Heart left ventricle (tissue), 16 donors: Measurements from ENCODE around the gene GLIPR1L1. TPM values are rescaled to one million over a fixed set of nuclear protein-coding genes. Genes with fewer than 3 reads are reported as not detected.
A peak's percentile ranks its signal among the peaks of the same experiment; 100 is the strongest.

Experiments
- ATAC-seq, 4 donors: fragments of 200-7000 bp; cut with Tn5 transposase; one replicate each; pipeline ENCODE4 v1.9.1; 2020 to 2022; ENCODE audit warnings: moderate library complexity in 4 of 4, mild to moderate bottlenecking in 3 of 4, moderate number of reproducible peaks in 1 of 4
- DNase-seq, 5 donors: peaks; one replicate each; pipeline ENCODE4 v3.0.0-alpha.2; 2020
- H3K27ac ChIP-seq, 12 donors: fragments of 200-600 bp; sonication (generic) in 4 of 12; one replicate each; pipeline versions ENCODE4 v1.5.0 to v1.8.0; 2016 to 2022; ENCODE audit warnings: mild to moderate bottlenecking in 2 of 12
- H3K27me3 ChIP-seq, 9 donors: fragments of 200-600 bp; sonication (generic) in 2 of 9; one replicate each; pipeline versions ENCODE4 v1.5.1 to v1.8.0; 2016 to 2022; ENCODE audit warnings: mild to moderate bottlenecking in 3 of 9
- H3K36me3 ChIP-seq, 9 donors: fragments of 200-600 bp; sonication (generic) in 2 of 9; one replicate each; pipeline versions ENCODE4 v1.5.0 to v1.8.0; 2018 to 2022; ENCODE audit warnings: mild to moderate bottlenecking in 2 of 9
- H3K4me1 ChIP-seq, 12 donors: fragments of 200-600 bp; sonication (generic) in 4 of 12; one replicate each; pipeline versions ENCODE4 v1.5.0 to v1.8.0; 2016 to 2022; ENCODE audit warnings: mild to moderate bottlenecking in 3 of 12
- H3K4me3 ChIP-seq, 12 donors: fragments of 200-600 bp; sonication (generic) in 4 of 12; one replicate each; pipeline versions ENCODE4 v1.5.0 to v1.8.0; 2017 to 2022; ENCODE audit warnings: mild to moderate bottlenecking in 9 of 12, moderate library complexity in 4 of 12
- H3K9me3 ChIP-seq, 12 donors: fragments of 200-600 bp; sonication (generic) in 4 of 12; one replicate each; pipeline versions ENCODE4 v1.5.0 to v1.8.0; 2016 to 2022; ENCODE audit warnings: mild to moderate bottlenecking in 1 of 12
- POLR2A ChIP-seq, 2 donors: fragments of 450-650 bp; IDR thresholded peaks; one replicate each; pipeline ENCODE4 v1.6.1; 2017; ENCODE audit warnings: antibody characterized with exemption in 2 of 2, mild to moderate bottlenecking in 2 of 2, moderate library complexity in 2 of 2
- WGBS, 4 donors: extraction: QIAGEN DNeasy Blood & Tissue Kit in 2 of 4; methylation state at CpG; one replicate each; pipeline versions ENCODE4 v1.1.5 to v1.1.7; 2013 to 2018; 5-methylcytosine and 5-hydroxymethylcytosine counted together
- intact Hi-C, 10 donors: fragments of 100-400 bp; cut with DNase I; formaldehyde crosslinking; loops; one replicate each; pipeline versions ENCODE4 v1.11.1 to v1.14.2; 2022
- polyA plus RNA-seq, 2 donors: library from polyadenylated mRNA; stranded (reverse); fragments of 200-250 nt; gene quantifications; one replicate each; pipeline ENCODE4 v1.2.3, GENCODE V29; 2013
- total RNA-seq, 9 donors: library from RNA; depleted of rRNA in 2 of 9; stranded (reverse); fragments of >200 nt in 2 of 9; fragmentation: NEBNext Ultra II Directional in 3 of 9; extraction: Animal tissue kit (Norgen Biotek cat#: 25700) in 3 of 9; gene quantifications; one replicate each; pipeline versions ENCODE4 v1.1.0 to v1.2.4, GENCODE V29; 2016 to 2023
- TF ChIP-seq, protein P1 (sequence below), 12 donors: fragments of 200-600 bp; sonication (generic) in 4 of 12; IDR thresholded peaks; one replicate each; pipeline versions ENCODE4 v1.5.0 to v1.8.0; 2018 to 2022; ENCODE audit warnings: antibody characterized with exemption in 12 of 12, mild to moderate bottlenecking in 5 of 12
- donor health status: ischemic (EF 13 %, LVEDD 7.1; RV severe dilation, severe dysfunction).
- donor health status: healthy with polysubstance abuse.
- donor health status: DM: no; HTN: yes; CAD: no.
- donor health status: DM: no; HTN: no; CAD: no.
- donor health status: ischemic (EF 25% LVEDD 6.9; RV normal size, moderate dysfunction).
- donor health status: ischemic (EF 25% LVEDD 5.7; RV mildly dilated, moderate dysfunction).
- donor health status: healthy.
- donor health status: DM: yes; HTN: yes; CAD: no.
- donor health status: ischemic (EF 35%, LVEDD 5.7; RV mildly dilated, moderate dysfunction).
- donor health status: nonischemic (EF 11% LVEDD 7.7; RV severe dilation, severe dysfunction).
- donor health status: DM: yes; HTN: yes; CAD: no.
- donor health status: PGD.
- donor health status: ischemic (EF 29% LVEDD 5.4; RV normal size, mild dysfunction).
- donor health status: nonischemic (EF 23%, LVEDD 6.1; RV moderate dilation, normal function).

The GLIPR1L1 gene
- total and polyA plus RNA-seq, 11 donors, result not detected

GRCh38 chr12:75390156-75390898 lies 55.9 kb downstream of the GLIPR1L1 start:
- no peak for TF ChIP-seq POLR2A (IDR thresholded peaks at IDR 0.05)
- TF ChIP-seq, protein P1, sequence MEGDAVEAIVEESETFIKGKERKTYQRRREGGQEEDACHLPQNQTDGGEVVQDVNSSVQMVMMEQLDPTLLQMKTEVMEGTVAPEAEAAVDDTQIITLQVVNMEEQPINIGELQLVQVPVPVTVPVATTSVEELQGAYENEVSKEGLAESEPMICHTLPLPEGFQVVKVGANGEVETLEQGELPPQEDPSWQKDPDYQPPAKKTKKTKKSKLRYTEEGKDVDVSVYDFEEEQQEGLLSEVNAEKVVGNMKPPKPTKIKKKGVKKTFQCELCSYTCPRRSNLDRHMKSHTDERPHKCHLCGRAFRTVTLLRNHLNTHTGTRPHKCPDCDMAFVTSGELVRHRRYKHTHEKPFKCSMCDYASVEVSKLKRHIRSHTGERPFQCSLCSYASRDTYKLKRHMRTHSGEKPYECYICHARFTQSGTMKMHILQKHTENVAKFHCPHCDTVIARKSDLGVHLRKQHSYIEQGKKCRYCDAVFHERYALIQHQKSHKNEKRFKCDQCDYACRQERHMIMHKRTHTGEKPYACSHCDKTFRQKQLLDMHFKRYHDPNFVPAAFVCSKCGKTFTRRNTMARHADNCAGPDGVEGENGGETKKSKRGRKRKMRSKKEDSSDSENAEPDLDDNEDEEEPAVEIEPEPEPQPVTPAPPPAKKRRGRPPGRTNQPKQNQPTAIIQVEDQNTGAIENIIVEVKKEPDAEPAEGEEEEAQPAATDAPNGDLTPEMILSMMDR (IDR thresholded peaks at IDR 0.05), result no peak
- intact Hi-C loops, result loop anchor here in 9 of 10 donors (2.0 to 10.0 kb wide), 10 partner anchors 56 to 694 kb away; partner anchors contain the start of genes GLIPR1 (in 4 of the 9), NAP1L1 (in 3 of the 9), CAPS2 (in 2 of the 9) and GLIPR1L1 (in 2 of the 9)
- WGBS, 4 donors, result 33 to 52% (median 44%) methylated on average over 6 of the region's 6 CpGs
- Histone ChIP-seq H3K9me3 (peaks cover 0 to 9% (median 0%) of the 10 kb centered on the region in 12 donors), H3K27me3 (no peaks in the 10 kb centered on the region), H3K4me1 (peaks cover 2 to 33% (median 18%) of the 10 kb centered on the region in 12 donors), H3K27ac (peak overlapping the region in 11 of 12 donors; percentile 41 to 95 (median 90)), H3K4me3 (peak overlapping the region; percentile 32 to 78 (median 69)), H3K36me3 (peaks cover 0 to 3% (median 0%) of the 10 kb centered on the region in 9 donors)
- ATAC-seq (peak in 2 of 4 donors; percentile 0 to 13), DNase-seq (no peak)

GRCh38 chr12:75390899-75391538 lies 56.5 kb downstream of the GLIPR1L1 start, which contains the start of gene GLIPR1L2:
GLIPR1L2 (plus strand) TSS chr12:75391089; CDS start chr12:75391117, 28 bp downstream.
- intact Hi-C loops, result loop anchor here in 9 of 10 donors (1.0 to 10.0 kb wide), 11 partner anchors 56 to 694 kb away; partner anchors contain the start of genes GLIPR1 (in 4 of the 9), GLIPR1L1 (in 3 of the 9), NAP1L1 (in 3 of the 9) and CAPS2 (in 2 of the 9)
- TF ChIP-seq POLR2A (IDR thresholded peaks at IDR 0.05), result peak in 1 of 2 donors; percentile 76
- TF ChIP-seq, protein P1 (IDR thresholded peaks at IDR 0.05), result peak; percentile 70 to 97 (median 83)

DNA sequence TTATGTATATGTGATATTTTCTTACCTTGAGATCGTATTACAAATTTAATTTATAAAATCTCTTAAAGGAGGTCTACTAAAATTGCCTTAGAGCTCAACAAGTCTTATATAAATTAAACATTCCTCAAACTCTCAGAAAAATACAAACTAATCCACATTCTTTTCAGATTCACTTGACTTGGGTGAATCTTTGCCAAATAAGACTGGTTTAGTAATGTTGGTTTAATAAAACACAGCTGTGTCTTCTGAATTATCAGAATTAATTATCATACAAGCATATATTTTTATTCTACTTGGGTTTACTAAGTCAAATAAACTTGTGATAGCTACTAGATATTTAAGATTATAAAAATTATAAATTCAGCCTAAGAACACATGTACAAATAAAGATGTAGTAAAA lies 69.8 kb downstream of the GLIPR1L1 start:
- no peaks in the 10 kb centered on the region for H3K36me3 ChIP-seq
- H3K4me3 ChIP-seq, result no peak overlapping the region
- no peak for TF ChIP-seq POLR2A (IDR thresholded peaks at IDR 0.05)
- TF ChIP-seq, protein P1 (IDR thresholded peaks at IDR 0.05), result no peak
- 77 to 87% (median 84%) methylated on average over 1 of the region's 1 CpG for WGBS, 4 donors
- H3K27ac ChIP-seq, result no peak overlapping the region
- no peaks in the 10 kb centered on the region for H3K27me3 ChIP-seq
- H3K4me1 ChIP-seq, result no peaks in the 10 kb centered on the region
- ATAC-seq, result no peak
- intact Hi-C loops, result no loop called here
- DNase-seq, result no peak
- H3K9me3 ChIP-seq, result no peaks in the 10 kb centered on the region

More at GRCh38 chr12:75390899-75391538, 56.5 kb downstream of the GLIPR1L1 start, which contains the start of gene GLIPR1L2:
- ATAC-seq (peak; percentile 100), DNase-seq (peak; percentile 95 to 98 (median 97))
- WGBS, 4 donors, result 1 to 2% (median 1%) methylated on average over 28 to 36 of the region's 36 CpGs
- no peaks in the 10 kb centered on the region for H3K27me3 ChIP-seq
- peaks cover 0 to 3% (median 0%) of the 10 kb centered on the region in 9 donors for H3K36me3 ChIP-seq
- H3K27ac ChIP-seq, result peak within 1 kb of the TSS; percentile 77 to 95 (median 90)
- H3K4me3 ChIP-seq, result peak within 1 kb of the TSS; percentile 32 to 78 (median 69)
- H3K9me3 ChIP-seq, result peaks cover 0 to 2% (median 0%) of the 10 kb centered on the region in 12 donors
- H3K4me1 ChIP-seq, result peaks cover 2 to 33% (median 18%) of the 10 kb centered on the region in 12 donors

DNA sequence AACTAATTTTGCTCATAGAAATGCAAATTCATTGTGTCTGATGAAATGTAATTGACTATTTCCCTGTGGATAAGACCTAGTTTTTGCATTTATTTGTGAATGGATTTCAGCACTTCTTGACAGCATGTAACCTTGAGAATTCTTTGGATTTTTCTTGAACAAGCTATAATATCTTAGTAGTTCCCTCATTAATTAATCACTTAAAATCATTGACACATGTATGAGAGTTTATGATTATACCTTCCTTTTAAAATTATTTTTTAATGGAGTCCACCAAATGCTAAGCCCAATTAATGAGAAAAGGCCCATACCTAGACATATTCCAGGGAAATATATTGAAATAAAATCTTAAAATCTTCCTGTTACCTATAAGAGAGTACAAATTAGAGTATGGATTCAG lies 73.2 kb downstream of the GLIPR1L1 start:
- H3K36me3 ChIP-seq, result no peaks in the 10 kb centered on the region
- TF ChIP-seq, protein P1 (IDR thresholded peaks at IDR 0.05), result no peak
- TF ChIP-seq POLR2A (IDR thresholded peaks at IDR 0.05), result no peak
- no peaks in the 10 kb centered on the region for H3K4me1 ChIP-seq
- H3K27ac ChIP-seq, result no peak overlapping the region
- no peaks in the 10 kb centered on the region for H3K9me3 ChIP-seq
- no peak for ATAC-seq
- intact Hi-C loops, result no loop called here
- H3K4me3 ChIP-seq, result no peak overlapping the region
- no peaks in the 10 kb centered on the region for H3K27me3 ChIP-seq
- no peak for DNase-seq
